ENCODE data around the gene SLFNL1.

Gene SLFNL1

GRCh38 chr1:40984531-40984930 is 37.0 kb downstream of the SLFNL1 start:
- TF ChIP-seq CTCF (IDR thresholded peaks at IDR 0.05; ENCODE audit: unreplicated experiment in 3 of 3) = no peak
- Mint-ChIP-seq H3K4me1 (peaks cover 62% of the 10 kb centered on the region), H3K36me3 (ENCODE audit: low read depth) (peaks cover 40% of the 10 kb centered on the region), H3K9me3 (no peaks in the 10 kb centered on the region), H3K27me3 (ENCODE audit: low read depth) (no peaks in the 10 kb centered on the region), H3K27ac (peak overlapping the region in 1 of 3 experiments; percentile 54), H3K4me3 (no peak overlapping the region)

- Mint-ChIP-seq H3K9me3 (no peaks in the 10 kb centered on the region), H3K36me3 (ENCODE audit: low read depth) (peaks cover 35% of the 10 kb centered on the region), H3K4me1 (peaks cover 62% of the 10 kb centered on the region), H3K27me3 (ENCODE audit: low read depth) (no peaks in the 10 kb centered on the region), H3K4me3 (peak overlapping the region in 1 of 3 experiments; percentile 35), H3K27ac (peak overlapping the region in 2 of 3 experiments; percentile 14 to 54)
- TF ChIP-seq CTCF (IDR thresholded peaks at IDR 0.05; ENCODE audit: unreplicated experiment in 3 of 3) = no peak
Measured at GRCh38 chr1:40984066-40984465, 37.5 kb downstream of the SLFNL1 start.

GRCh38 chr1:40983286-40983685 is 38.2 kb downstream of the SLFNL1 start:
- TF ChIP-seq CTCF (IDR thresholded peaks at IDR 0.05; ENCODE audit: unreplicated experiment in 3 of 3) = no peak
- H3K27me3 Mint-ChIP-seq (ENCODE audit: low read depth) = no peaks in the 10 kb centered on the region
- peak overlapping the region in 2 of 3 experiments; percentile 63 to 80 for H3K27ac Mint-ChIP-seq
- peak overlapping the region in 2 of 3 experiments; percentile 38 to 58 for H3K4me3 Mint-ChIP-seq
- peaks cover 28% of the 10 kb centered on the region for H3K36me3 Mint-ChIP-seq (ENCODE audit: low read depth)
- no peaks in the 10 kb centered on the region for H3K9me3 Mint-ChIP-seq
- peaks cover 62% of the 10 kb centered on the region for H3K4me1 Mint-ChIP-seq

GRCh38 chr1:40982721-40983120 is 38.8 kb downstream of the SLFNL1 start:
- Mint-ChIP-seq H3K27ac (peak overlapping the region in 2 of 3 experiments; percentile 49 to 80), H3K4me1 (peaks cover 62% of the 10 kb centered on the region), H3K36me3 (ENCODE audit: low read depth) (peaks cover 23% of the 10 kb centered on the region), H3K27me3 (ENCODE audit: low read depth) (no peaks in the 10 kb centered on the region), H3K9me3 (no peaks in the 10 kb centered on the region), H3K4me3 (peak overlapping the region in 2 of 3 experiments; percentile 92 to 93)
- no peak for TF ChIP-seq CTCF (IDR thresholded peaks at IDR 0.05; ENCODE audit: unreplicated experiment in 3 of 3)

GRCh38 chr1:40981691-40982448 is 39.7 kb downstream of the SLFNL1 start:
- no peak for TF ChIP-seq CTCF (IDR thresholded peaks at IDR 0.05; ENCODE audit: unreplicated experiment in 3 of 3)
- Mint-ChIP-seq H3K36me3 (ENCODE audit: low read depth) (peaks cover 16% of the 10 kb centered on the region), H3K27ac (peak overlapping the region; percentile 67 to 92 (median 80)), H3K27me3 (ENCODE audit: low read depth) (no peaks in the 10 kb centered on the region), H3K4me3 (peak overlapping the region; percentile 69 to 93 (median 92)), H3K9me3 (no peaks in the 10 kb centered on the region), H3K4me1 (peaks cover 59% of the 10 kb centered on the region)
